Measurements from ENCODE around the gene TRABD.

The TRABD gene

GRCh38 chr22:50210378-50211139 lies 24.8 kb downstream of the TRABD start:
- DNase-seq (ENCODE audit: low read depth, low spot score) = no peak
- in situ Hi-C loops (cut with HindIII; ENCODE audit: low sequenced_read_pairs) = no loop called here
- H3K4me3 ChIP-seq (ENCODE audit: low read depth, low read length) = no peak overlapping the region
- TF ChIP-seq CTCF (IDR thresholded peaks at IDR 0.05; ENCODE audit: low read depth, low read length) = no peak

GRCh38 chr22:50211147-50211546 lies 25.4 kb downstream of the TRABD start:
- TF ChIP-seq CTCF (IDR thresholded peaks at IDR 0.05; ENCODE audit: low read depth, low read length) = no peak
- in situ Hi-C loops (cut with HindIII; ENCODE audit: low sequenced_read_pairs) = no loop called here
- H3K4me3 ChIP-seq (ENCODE audit: low read depth, low read length) = no peak overlapping the region
- DNase-seq (ENCODE audit: low read depth, low spot score) = no peak

GRCh38 chr22:50213263-50213662 lies 27.6 kb downstream of the TRABD start:
- H3K4me3 ChIP-seq (ENCODE audit: low read depth, low read length) = no peak overlapping the region
- in situ Hi-C loops (cut with HindIII; ENCODE audit: low sequenced_read_pairs) = no loop called here
- DNase-seq (ENCODE audit: low read depth, low spot score) = no peak
- TF ChIP-seq CTCF (IDR thresholded peaks at IDR 0.05; ENCODE audit: low read depth, low read length) = no peak

- H3K4me3 ChIP-seq (ENCODE audit: low read depth, low read length) = no peak overlapping the region
- in situ Hi-C loops (cut with HindIII; ENCODE audit: low sequenced_read_pairs) = no loop called here
- no peak for TF ChIP-seq CTCF (IDR thresholded peaks at IDR 0.05; ENCODE audit: low read depth, low read length)
- DNase-seq (ENCODE audit: low read depth, low spot score) = no peak
Measured at GRCh38 chr22:50215297-50216054, 29.8 kb downstream of the TRABD start.

GRCh38 chr22:50216055-50216683 lies 30.5 kb downstream of the TRABD start:
- in situ Hi-C loops (cut with HindIII; ENCODE audit: low sequenced_read_pairs) = no loop called here
- no peak for TF ChIP-seq CTCF (IDR thresholded peaks at IDR 0.05; ENCODE audit: low read depth, low read length)
- no peak for DNase-seq (ENCODE audit: low read depth, low spot score)
- H3K4me3 ChIP-seq (ENCODE audit: low read depth, low read length) = no peak overlapping the region

- TF ChIP-seq CTCF (IDR thresholded peaks at IDR 0.05; ENCODE audit: low read depth, low read length) = no peak
- H3K4me3 ChIP-seq (ENCODE audit: low read depth, low read length) = no peak overlapping the region
- no peak for DNase-seq (ENCODE audit: low read depth, low spot score)
- in situ Hi-C loops (cut with HindIII; ENCODE audit: low sequenced_read_pairs) = no loop called here
Measured at GRCh38 chr22:50216684-50217520, 31.2 kb downstream of the TRABD start.

Measured in astrocyte of the spinal cord (primary cell).